GM23248 (cell line): ENCODE measurements around the gene CHKB. TPM values are rescaled to one million over a fixed set of nuclear protein-coding genes. Genes with fewer than 3 reads are reported as not detected.

Experiments used
- DNase-seq: peaks from one replicate; pipeline ENCODE4 v3.0.0-alpha.2; 2015
- H2AFZ ChIP-seq: fragments of 200-600 bp; sonication (generic); 2 replicates; pipeline ENCODE4 v1.6.1; 2016; ENCODE audit warnings: antibody characterized with exemption
- H3F3A ChIP-seq: fragments of 200-600 bp; sonication (generic); 2 replicates; pipeline ENCODE4 v1.6.1; 2016; ENCODE audit warnings: mild to moderate bottlenecking, antibody characterized with exemption, mixed run types; ENCODE audit not compliant: insufficient read depth
- H3K27ac ChIP-seq: fragments of 200-600 bp; sonication (generic); 2 replicates; pipeline ENCODE4 v1.5.1; 2016; ENCODE audit warnings: mild to moderate bottlenecking
- H3K27me3 ChIP-seq: fragments of 200-600 bp; sonication (generic); replicated peaks from 2 replicates; pipeline ENCODE4 v1.6.1; 2016; ENCODE audit warnings: mild to moderate bottlenecking; ENCODE audit not compliant: insufficient read depth
- H3K36me3 ChIP-seq: fragments of 200-600 bp; sonication (generic); 2 replicates; pipeline ENCODE4 v1.6.1; 2016; ENCODE audit warnings: low read depth, mild to moderate bottlenecking
- H3K4me1 ChIP-seq: fragments of 200-600 bp; sonication (generic); 2 replicates; pipeline ENCODE4 v1.6.1; 2016; ENCODE audit warnings: mild to moderate bottlenecking; ENCODE audit not compliant: insufficient read depth
- H3K4me2 ChIP-seq: fragments of 200-600 bp; sonication (generic); one replicate; pipeline ENCODE4 v1.6.1; 2016; ENCODE audit warnings: mild to moderate bottlenecking; ENCODE audit not compliant: unreplicated experiment
- H3K4me3 ChIP-seq: fragments of 200-600 bp; sonication (generic); 2 replicates; pipeline ENCODE4 v1.5.1; 2016; ENCODE audit warnings: mild to moderate bottlenecking
- H3K79me2 ChIP-seq: fragments of 200-600 bp; sonication (generic); 2 replicates; pipeline ENCODE4 v1.6.1; 2016; ENCODE audit warnings: mild to moderate bottlenecking; ENCODE audit not compliant: insufficient read depth
- H3K9ac ChIP-seq: fragments of 200-600 bp; sonication (generic); 2 replicates; pipeline ENCODE4 v1.6.1; 2016; ENCODE audit warnings: mild to moderate bottlenecking
- H3K9me2 ChIP-seq: fragments of 200-600 bp; sonication (generic); 2 replicates; pipeline ENCODE4 v1.6.1; 2016; ENCODE audit warnings: mixed run types, mild to moderate bottlenecking, moderate library complexity; ENCODE audit not compliant: insufficient read depth
- H3K9me3 ChIP-seq: fragments of 200-600 bp; sonication (generic); one replicate; pipeline ENCODE4 v1.6.1; 2017; ENCODE audit warnings: low read depth
- H4K20me1 ChIP-seq: fragments of 200-600 bp; sonication (generic); 2 replicates; pipeline ENCODE4 v1.6.0; 2016; ENCODE audit not compliant: insufficient read depth
- EZH2 ChIP-seq: fragments of 200-600 bp; sonication (generic); IDR thresholded peaks from 2 replicates; pipeline ENCODE4 v1.6.1; 2018; ENCODE audit warnings: antibody characterized with exemption, mild to moderate bottlenecking; ENCODE audit not compliant: insufficient read depth, poor library complexity, severe bottlenecking
- EZH2phosphoT487 ChIP-seq: fragments of 200-600 bp; sonication (generic); IDR thresholded peaks from 2 replicates; pipeline ENCODE4 v1.6.1; 2018; ENCODE audit warnings: antibody characterized with exemption, moderate library complexity, mild to moderate bottlenecking, low read depth; ENCODE audit not compliant: insufficient read depth
- WGBS, 2 experiments: methylation state at CpG; one replicate each; pipeline ENCODE4 v1.1.6; 2015 to 2017; ENCODE audit warnings: low lambda C conversion rate in 2 of 2, low coverage in 1 of 2; ENCODE audit errors: missing lambda C conversion rate in 2 of 2; 5-methylcytosine and 5-hydroxymethylcytosine counted together
- in situ Hi-C: fragments of 300-500 bp; cut with MboI; formaldehyde crosslinking; loops from 2 replicates; pipeline ENCODE4 v1.15.0; 2020
- polyA plus RNA-seq: library from polyadenylated mRNA; unstranded; fragments of >200 nt; fragmentation: Nextera tagmentation; extraction: Ambion mirVana; gene quantifications from 2 replicates; pipeline ENCODE4 v1.2.1, GENCODE V29; 2016
- total RNA-seq: library from RNA; depleted of rRNA; stranded (reverse); fragments of >200 nt; shearing (Covaris generic); gene quantifications from 2 replicates; pipeline ENCODE4 v1.2.3, GENCODE V29; 2014

Gene CHKB
- total and polyA plus RNA-seq, 2 experiments from 2014 or later, result 41.3 to 41.7 TPM

DNA sequence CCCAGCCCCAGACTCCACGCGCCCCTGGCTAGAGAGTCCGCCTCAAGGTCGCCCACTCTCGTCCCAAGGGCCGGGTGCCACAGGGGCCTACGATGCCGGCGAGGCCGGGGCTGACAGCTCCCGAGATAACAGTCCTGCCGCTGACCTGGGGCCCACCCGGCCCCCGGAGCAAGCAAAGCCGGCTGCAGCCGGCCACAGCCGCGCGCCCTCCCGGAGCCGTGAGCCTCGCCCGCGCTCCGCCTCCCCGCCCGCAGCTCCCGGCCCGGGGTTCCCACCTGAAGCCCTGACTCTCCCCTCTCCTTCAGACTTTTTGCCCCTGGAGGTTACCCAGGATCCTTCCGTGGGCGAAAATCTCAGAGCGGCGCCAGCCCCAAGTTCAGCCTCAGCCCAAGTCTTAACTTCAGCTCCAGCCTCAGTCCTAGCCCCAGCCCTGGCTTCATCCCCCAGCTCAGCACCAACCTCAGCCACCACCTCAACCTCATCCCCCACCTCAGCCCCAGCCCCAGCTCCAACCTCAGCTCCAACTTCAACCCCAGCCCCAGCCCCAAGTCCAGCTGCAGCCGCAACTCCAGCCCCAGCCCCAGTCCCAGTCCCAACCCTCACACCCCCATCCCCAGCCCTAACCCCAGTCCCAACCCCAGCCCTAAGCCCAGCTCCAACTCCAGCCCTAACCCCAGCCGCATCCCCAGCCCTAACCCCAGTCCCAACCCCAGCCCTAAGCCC, 35.2 kb downstream of the CHKB start:
- no peaks in the 10 kb centered on the region for H3K9me2 ChIP-seq
- no peak overlapping the region for H3K4me2 ChIP-seq
- H3K9me3 ChIP-seq, result no peaks in the 10 kb centered on the region
- H3K27ac ChIP-seq, result no peak overlapping the region
- no peaks in the 10 kb centered on the region for H4K20me1 ChIP-seq
- H3F3A ChIP-seq, result peaks cover 3% of the 10 kb centered on the region; the same call in 1 of the 2 replicates
- H3K36me3 ChIP-seq, result no peaks in the 10 kb centered on the region
- DNase-seq, result no peak
- no peak overlapping the region for H2AFZ ChIP-seq
- no peak for TF ChIP-seq EZH2phosphoT487
- no peak for TF ChIP-seq EZH2
- H3K27me3 ChIP-seq, result peaks cover 8% of the 10 kb centered on the region
- H3K4me1 ChIP-seq, result peaks cover 2% of the 10 kb centered on the region; the same call in 1 of the 2 replicates
- H3K79me2 ChIP-seq, result no peaks in the 10 kb centered on the region
- H3K4me3 ChIP-seq, result no peak overlapping the region
- in situ Hi-C loops, result no loop called here
- no peak overlapping the region for H3K9ac ChIP-seq
- 35 to 42% methylated on average over 26 to 31 of the region's 35 CpGs for WGBS, 2 experiments

DNA sequence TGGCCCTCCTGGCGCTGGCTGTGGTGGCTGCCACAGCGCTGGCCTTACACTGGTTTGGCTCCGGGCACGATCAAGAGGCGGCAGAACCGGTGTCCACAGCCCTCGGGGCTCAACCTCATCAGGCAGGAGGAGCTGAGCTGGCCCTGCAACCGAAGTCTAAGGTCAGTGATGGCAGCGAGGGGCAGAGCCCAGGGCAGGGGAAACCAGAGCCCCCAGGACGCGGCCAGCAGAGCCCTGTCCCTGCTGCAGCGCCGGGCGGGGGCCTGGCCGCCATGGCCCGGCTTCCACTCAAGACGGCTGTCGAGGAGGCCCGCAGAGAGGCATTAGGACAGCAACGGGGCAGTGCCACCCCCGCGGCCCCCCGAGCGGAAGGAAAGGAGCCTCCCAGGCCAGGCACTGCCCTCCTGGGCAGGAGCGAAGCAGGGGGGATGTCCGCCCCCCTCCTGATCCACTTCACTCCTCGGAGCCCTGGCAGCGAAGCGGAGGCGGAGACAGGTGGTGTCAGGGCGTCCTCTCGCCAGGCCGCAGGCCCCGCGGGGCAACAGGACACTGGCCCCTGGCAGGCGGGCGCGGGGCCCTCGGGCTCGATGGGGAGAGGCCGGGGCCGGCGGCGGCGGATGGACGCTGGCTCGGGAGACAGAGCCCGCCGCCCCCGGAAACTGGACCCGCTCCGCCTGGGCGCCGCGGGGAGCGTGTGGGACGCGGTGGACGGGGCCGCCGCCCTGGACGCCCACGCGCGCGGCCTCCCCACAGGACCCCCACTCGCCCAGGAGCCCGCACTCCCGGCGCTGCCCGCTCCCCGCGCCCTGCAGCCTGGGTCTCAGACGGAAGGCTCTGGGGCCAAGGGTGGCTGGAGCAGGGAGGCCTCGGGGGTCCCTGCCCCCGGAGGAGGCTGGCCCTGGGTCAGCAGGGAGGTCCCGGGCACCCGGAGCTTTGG, 36.1 kb downstream of the CHKB start:
- Histone ChIP-seq H3F3A (peaks cover 10% of the 10 kb centered on the region; the same call in 1 of the 2 replicates), H3K36me3 (no peaks in the 10 kb centered on the region), H3K4me2 (no peak overlapping the region), H3K4me3 (no peak overlapping the region), H3K27me3 (peaks cover 8% of the 10 kb centered on the region), H2AFZ (no peak overlapping the region), H3K79me2 (no peaks in the 10 kb centered on the region), H3K9ac (no peak overlapping the region), H3K9me3 (no peaks in the 10 kb centered on the region), H3K4me1 (peaks cover 10% of the 10 kb centered on the region), H3K27ac (no peak overlapping the region), H4K20me1 (no peaks in the 10 kb centered on the region), H3K9me2 (no peaks in the 10 kb centered on the region)
- TF ChIP-seq EZH2phosphoT487 (no peak), EZH2 (no peak)
- in situ Hi-C loops, result no loop called here
- 88 to 91% methylated on average over 40 to 78 of the region's 78 CpGs for WGBS, 2 experiments
- no peak for DNase-seq

DNA sequence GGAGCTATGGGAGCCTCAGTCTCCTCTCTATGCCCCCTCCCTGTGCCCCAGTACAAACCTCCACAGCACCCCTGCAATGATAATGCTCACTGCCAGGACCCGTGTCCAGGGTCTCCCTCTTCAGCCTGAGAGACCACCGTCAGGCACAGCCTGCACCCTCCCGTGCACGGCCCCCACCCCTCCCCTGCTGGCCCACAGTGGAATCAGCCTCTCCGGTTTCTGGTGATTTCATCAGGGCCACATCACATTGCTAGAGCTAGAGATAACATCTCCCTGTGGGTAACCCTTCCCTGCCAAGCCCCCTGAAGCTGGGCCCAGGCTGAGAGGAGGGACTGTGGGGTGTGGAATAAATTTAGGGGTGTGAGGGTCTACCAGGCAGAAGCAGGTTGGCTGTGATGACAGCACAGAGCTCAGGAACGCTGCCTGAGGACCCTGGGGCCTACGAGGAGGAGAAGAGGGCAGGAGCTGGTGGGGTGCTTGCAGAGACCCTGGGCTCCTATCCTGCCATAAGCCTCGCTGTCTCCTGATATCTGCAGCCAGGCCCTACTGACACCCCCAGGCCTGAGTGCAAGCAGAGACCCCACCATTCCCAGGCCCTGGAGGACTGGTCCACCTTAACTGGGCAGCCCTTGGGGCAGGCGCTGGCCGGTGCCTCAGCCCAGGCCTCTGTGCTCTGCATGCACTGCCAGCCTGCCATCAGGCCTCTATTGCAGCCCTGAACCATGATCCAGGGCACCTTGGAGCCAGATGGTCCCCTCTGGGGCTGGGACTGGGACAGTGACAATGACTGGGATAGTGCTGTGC, 36.9 kb downstream of the CHKB start, which contains the start of gene KLHDC7B:
Gene KLHDC7B (plus strand): TSS at position 378 of the 804 bp plus-strand sequence. CDS start 345 bp downstream, at position 723.
- no peak within 1 kb of the TSS for H3K27ac ChIP-seq
- H3K9ac ChIP-seq, result peak within 1 kb of the TSS; percentile 62; the same call in 1 of the 2 replicates
- H3K79me2 ChIP-seq, result no peaks in the 10 kb centered on the region
- H3K4me1 ChIP-seq, result peaks cover 17% of the 10 kb centered on the region
- in situ Hi-C loops, result no loop called here
- no peaks in the 10 kb centered on the region for H4K20me1 ChIP-seq
- peaks cover 8% of the 10 kb centered on the region for H3K27me3 ChIP-seq
- no peaks in the 10 kb centered on the region for H3K36me3 ChIP-seq
- no peaks in the 10 kb centered on the region for H3K9me2 ChIP-seq
- no peak within 1 kb of the TSS for H3K4me2 ChIP-seq
- peak within 1 kb of the TSS; percentile 54; the same call in 1 of the 2 replicates for H2AFZ ChIP-seq
- TF ChIP-seq EZH2phosphoT487 (no peak), EZH2 (no peak)
- peaks cover 18% of the 10 kb centered on the region for H3F3A ChIP-seq
- DNase-seq, result no peak
- H3K9me3 ChIP-seq, result no peaks in the 10 kb centered on the region
- WGBS, 2 experiments, result 83 to 84% methylated on average over 9 to 10 of the region's 10 CpGs
- no peak within 1 kb of the TSS for H3K4me3 ChIP-seq
